Epithelial cell of proximal tubule (primary cell): ENCODE results near the gene TTC28. TPM values are rescaled to one million over a fixed set of nuclear protein-coding genes. Genes with fewer than 3 reads are reported as not detected.

Experiments
- DNase-seq: peaks from one replicate; pipeline ENCODE4 v3.0.0-alpha.2; 2011; ENCODE audit warnings: low read depth
- H3K4me3 ChIP-seq: 2 replicates; pipeline ENCODE4 v1.5.1; 2011; ENCODE audit warnings: low read depth, mild to moderate bottlenecking, low read length
- total RNA-seq: library from RNA; depleted of rRNA; stranded (reverse); fragments of >200 nt; gene quantifications from 2 replicates; pipeline ENCODE4 v1.2.3, GENCODE V29; 2015
- TF ChIP-seq, protein P1 (sequence below): conservative IDR thresholded peaks from 2 replicates; pipeline ENCODE4 v1.5.1; 2012; ENCODE audit warnings: low read depth, mild to moderate bottlenecking, low read length

TTC28 gene
- total RNA-seq, 1 donor from 2014 or later = 3.7 TPM

DNA sequence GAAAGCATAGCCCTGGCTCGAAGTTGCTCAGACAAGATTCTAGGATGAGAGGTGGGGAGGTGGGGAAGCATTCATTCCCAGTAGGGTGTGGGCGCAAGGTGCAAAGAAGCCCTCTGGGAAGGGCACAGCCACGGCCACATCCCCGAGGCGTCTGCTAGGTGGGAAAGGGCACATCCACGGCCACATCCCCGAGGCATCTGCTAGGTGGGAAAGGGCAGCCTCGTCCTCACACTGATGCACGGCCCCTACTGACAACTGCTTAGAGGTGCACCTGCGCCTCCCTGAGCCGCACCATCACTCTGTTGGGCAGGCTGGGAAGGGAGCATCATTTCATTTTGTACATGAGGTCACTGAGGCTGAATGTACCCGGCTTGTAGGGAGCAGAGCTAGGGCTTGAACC is 666.0 kb downstream of the TTC28 start:
- DNase-seq = no peak
- TF ChIP-seq, protein P1, sequence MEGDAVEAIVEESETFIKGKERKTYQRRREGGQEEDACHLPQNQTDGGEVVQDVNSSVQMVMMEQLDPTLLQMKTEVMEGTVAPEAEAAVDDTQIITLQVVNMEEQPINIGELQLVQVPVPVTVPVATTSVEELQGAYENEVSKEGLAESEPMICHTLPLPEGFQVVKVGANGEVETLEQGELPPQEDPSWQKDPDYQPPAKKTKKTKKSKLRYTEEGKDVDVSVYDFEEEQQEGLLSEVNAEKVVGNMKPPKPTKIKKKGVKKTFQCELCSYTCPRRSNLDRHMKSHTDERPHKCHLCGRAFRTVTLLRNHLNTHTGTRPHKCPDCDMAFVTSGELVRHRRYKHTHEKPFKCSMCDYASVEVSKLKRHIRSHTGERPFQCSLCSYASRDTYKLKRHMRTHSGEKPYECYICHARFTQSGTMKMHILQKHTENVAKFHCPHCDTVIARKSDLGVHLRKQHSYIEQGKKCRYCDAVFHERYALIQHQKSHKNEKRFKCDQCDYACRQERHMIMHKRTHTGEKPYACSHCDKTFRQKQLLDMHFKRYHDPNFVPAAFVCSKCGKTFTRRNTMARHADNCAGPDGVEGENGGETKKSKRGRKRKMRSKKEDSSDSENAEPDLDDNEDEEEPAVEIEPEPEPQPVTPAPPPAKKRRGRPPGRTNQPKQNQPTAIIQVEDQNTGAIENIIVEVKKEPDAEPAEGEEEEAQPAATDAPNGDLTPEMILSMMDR = no peak
- no peak overlapping the region for H3K4me3 ChIP-seq

DNA sequence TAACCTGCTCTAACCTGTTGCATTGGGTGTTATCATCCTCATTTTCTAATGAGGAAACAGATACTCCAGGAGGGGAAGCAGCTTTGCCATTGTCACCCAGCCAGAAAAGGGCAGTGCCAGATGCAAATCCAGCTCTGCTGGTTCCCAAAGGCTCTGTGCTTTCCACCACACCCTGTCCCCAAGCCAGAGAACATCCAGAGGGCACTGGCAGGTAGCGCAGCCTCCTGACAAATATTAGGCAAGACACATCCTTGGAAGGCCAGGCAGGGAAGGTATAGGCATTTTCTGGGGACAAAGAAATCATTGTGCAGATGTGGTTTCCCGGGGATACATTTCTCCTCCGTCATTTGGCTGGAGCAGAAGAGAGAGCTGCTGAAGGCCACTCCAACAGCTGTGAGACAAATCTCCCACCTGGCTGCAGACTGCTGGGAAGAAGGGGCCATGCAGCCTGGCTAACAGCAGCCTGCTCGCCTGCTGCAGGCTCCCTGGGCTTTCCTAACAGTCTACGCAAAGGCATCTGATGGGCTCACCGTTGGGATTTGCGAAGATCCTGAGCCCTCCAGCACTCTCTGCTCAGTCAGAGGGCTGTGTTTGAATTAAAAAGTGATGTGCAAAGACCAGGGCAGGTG is 666.7 kb downstream of the TTC28 start:
- no peak overlapping the region for H3K4me3 ChIP-seq
- DNase-seq = no peak
- TF ChIP-seq, protein P1 = no peak

DNA sequence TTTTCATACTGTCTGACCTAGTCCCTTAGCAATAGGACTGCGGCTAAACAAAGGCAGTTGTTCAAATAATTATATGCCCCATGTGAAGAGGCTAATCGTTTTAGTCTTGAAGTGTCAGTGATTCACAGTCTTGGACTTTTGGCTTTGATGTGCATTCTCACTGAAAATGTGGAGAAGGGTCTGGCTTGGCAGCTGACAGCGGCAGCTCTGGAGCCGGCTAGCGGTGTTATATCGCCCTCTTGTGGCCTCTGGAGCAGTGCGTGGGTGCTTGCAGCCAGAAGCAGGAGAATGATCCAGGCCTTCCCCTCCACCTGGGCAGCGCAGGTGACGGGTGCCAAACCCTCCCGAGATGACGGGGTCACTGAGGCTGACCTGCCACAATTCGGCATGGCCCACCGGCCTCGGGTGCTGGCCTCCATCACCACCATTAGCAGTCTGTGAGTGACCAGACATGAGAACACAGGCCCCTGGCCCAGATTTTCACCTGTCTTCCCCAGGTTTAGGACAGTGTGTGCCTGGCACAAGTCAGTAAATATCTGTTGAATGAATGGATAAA is 670.3 kb downstream of the TTC28 start:
- TF ChIP-seq, protein P1 = peak; percentile 92
- DNase-seq = no peak

DNA sequence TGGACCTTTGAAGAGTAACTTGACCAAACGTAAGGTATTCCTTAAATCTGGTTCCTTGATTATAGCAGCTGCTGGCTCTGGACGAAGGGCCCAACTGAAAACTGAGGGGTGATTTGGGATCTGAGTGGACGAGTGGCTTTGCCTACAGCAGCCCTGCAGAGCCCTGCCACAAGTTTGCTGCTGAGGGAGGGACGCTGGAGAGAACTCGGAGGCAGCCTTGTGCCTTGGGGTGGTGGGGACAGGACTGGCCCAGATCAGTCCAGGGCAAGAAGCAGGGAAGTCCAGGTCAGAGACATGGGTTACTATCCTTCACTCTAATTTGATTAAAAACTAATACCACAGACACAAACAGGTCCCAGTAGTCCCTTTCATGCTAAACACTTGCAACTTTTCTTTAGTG is 671.0 kb downstream of the TTC28 start:
- no peak for DNase-seq
- no peak overlapping the region for H3K4me3 ChIP-seq
- TF ChIP-seq, protein P1 = no peak

More for the DNA sequence above, 670.3 kb downstream of the TTC28 start:
- no peak overlapping the region for H3K4me3 ChIP-seq

DNA sequence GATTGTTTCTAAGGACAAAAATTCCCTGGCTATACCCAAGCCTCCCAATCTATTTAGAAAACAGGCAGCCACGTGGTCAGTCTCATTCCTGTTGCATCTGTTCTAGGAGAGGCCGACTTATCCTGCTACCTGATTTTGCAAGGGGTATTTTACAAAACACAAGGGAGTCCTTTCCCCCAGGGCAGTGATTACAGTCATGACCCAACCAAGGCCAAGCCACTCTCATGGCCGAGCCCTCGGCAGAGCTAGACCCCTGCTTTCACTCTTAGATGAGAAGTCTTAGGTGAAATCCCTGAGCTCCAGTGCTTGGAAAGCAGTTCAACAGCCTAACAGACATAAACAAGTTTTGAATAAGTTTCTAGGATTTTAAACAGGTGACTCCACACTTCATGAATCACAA is 671.6 kb downstream of the TTC28 start:
- no peak overlapping the region for H3K4me3 ChIP-seq
- no peak for DNase-seq
- TF ChIP-seq, protein P1 = no peak

DNA sequence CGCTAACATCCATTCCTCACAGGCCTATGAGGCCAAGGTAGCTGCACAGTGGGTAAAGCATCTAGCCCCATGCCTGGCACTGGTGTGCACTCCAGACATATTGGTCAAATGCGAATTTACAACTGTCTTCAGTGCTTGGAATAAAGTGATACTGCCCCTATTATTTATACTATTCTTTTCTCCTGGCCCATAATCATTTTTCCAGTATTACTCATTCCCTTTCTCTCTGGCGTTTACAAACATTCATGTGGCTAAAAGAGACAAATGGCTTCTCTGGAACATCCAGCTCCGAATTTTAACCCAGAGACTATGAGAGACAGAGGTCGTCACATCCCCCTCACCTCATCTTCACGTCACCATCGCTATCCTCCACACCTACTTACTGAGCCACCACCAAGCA is 673.4 kb downstream of the TTC28 start:
- no peak for DNase-seq
- TF ChIP-seq, protein P1 = no peak
- no peak overlapping the region for H3K4me3 ChIP-seq

DNA sequence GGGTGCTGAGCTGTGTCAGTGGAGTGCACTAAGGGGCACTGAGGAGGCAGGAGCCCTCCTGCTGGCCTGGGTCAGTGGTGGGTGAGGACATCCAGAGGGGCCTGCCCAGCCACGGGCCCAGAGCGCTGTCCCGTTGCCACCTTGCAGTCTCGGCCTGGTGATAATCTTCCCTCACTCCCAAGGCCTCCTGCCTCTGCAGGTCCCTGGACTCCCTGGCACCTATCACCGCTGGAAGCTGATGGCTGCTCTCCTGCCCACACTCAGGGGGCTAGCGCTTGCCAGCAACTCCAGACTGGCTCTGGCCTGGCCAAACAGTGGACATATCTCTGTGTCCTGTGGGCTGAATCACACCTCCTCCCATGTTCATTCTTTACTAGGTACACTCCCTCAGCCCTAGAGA is 674.1 kb downstream of the TTC28 start:
- no peak overlapping the region for H3K4me3 ChIP-seq
- TF ChIP-seq, protein P1 = no peak
- no peak for DNase-seq
